ENCODE data around the gene QRFP. TPM values are rescaled to one million over a fixed set of nuclear protein-coding genes. Genes with fewer than 3 reads are reported as not detected.

The QRFP gene
- total and polyA plus RNA-seq, 2 of the 8 experiments (the other 6 are each of a cell fraction or from before 2014, with no cell fraction given), result not detected

GRCh38 chr9:130885484-130886375 is 10.9 kb downstream of the QRFP start:
- H3K36me3 ChIP-seq (ENCODE audit: control insufficient read depth in 2 of 4, insufficient read depth in 4 of 4, low read length in 3 of 4), result peaks cover 25 to 77% (median 60%) of the 10 kb centered on the region in 4 experiments
- no peak overlapping the region for H3K14ac ChIP-seq (ENCODE audit: insufficient read length)
- peaks cover 0 to 4% of the 10 kb centered on the region in 2 experiments for H4K20me1 ChIP-seq (replicated peaks in 1 of 2; ENCODE audit: control insufficient read depth in 1 of 2, insufficient read depth in 2 of 2, low read length in 2 of 2)
- peak overlapping the region; percentile 39 for H4K91ac ChIP-seq (replicated peaks; ENCODE audit: insufficient read length, low read length)
- peak overlapping the region; percentile 93 for H2BK5ac ChIP-seq (ENCODE audit: low read depth, low read length)
- ChIA-PET CTCF (ENCODE audit: partially characterized antibody) (interaction anchor here (0.7 to 5.6 kb wide), 17 partner anchors 9 to 193 kb away, joined by 3 to 29 read pairs (median 4); no protein-coding TSS in a partner anchor), POLR2A (ENCODE audit: partially characterized antibody) (interaction anchor here (1.0 to 1.4 kb wide), 4 partner anchors 9 to 46 kb away, joined by 3 read pairs; no protein-coding TSS in a partner anchor)
- no peak overlapping the region; the same call in 1 of the 2 replicates for H3K18ac ChIP-seq (ENCODE audit: extremely low read depth, low read length)
- no peak overlapping the region for H2BK12ac ChIP-seq (ENCODE audit: low read depth, low read length)
- H3K27ac ChIP-seq (ENCODE audit: low read depth, low read length), result peak overlapping the region; percentile 45
- DNase-seq (ENCODE audit: low read depth in 1 of 2, low spot score in 2 of 2), result no peak
- H3K27me3 ChIP-seq (replicated peaks in 1 of 4; ENCODE audit: control insufficient read depth in 3 of 4, extremely low read depth in 1 of 4, insufficient read depth in 3 of 4, low read length in 3 of 4), result no peaks in the 10 kb centered on the region
- H4K8ac ChIP-seq (ENCODE audit: extremely low read depth, insufficient read depth, low read length), result no peak overlapping the region
- H2AK5ac ChIP-seq (ENCODE audit: low read depth, low read length), result no peak overlapping the region
- no peak overlapping the region for H2BK20ac ChIP-seq (ENCODE audit: low read length)
- no peak for FAIRE-seq
- TF ChIP-seq EZH2 (IDR thresholded peaks at IDR 0.05; ENCODE audit: low read depth, low read length, severe bottlenecking), result no peak
- no peak for TF ChIP-seq RXRA (IDR thresholded peaks at IDR 0.05; ENCODE audit: insufficient read depth, low read depth, low read length)
- TF ChIP-seq GTF2F1 (IDR thresholded peaks at IDR 0.05; ENCODE audit: borderline replicate concordance, low read depth, low read length), result no peak
- 0 out of 3 replicates have a peak, but pooled peaks of 1 of the 2 experiments have one; percentile 13 for TF ChIP-seq POLR2A (IDR thresholded peaks at IDR 0.05; ENCODE audit: control extremely low read depth in 1 of 2, low read depth in 2 of 2, low read length in 2 of 2)
- TF ChIP-seq SRF (IDR thresholded peaks at IDR 0.05; ENCODE audit: low read depth, low read length), result no peak
- TF ChIP-seq HDAC2 (IDR thresholded peaks at IDR 0.05; ENCODE audit: borderline replicate concordance in 1 of 2, low read depth in 2 of 2, low read length in 2 of 2), result no peak
- TF ChIP-seq RFX5 (IDR thresholded peaks at IDR 0.05; ENCODE audit: borderline replicate concordance, low read depth, low read length), result peak; percentile 78
- H2BK120ac ChIP-seq (replicated peaks; ENCODE audit: low read depth, low read length), result no peak overlapping the region
- no peak overlapping the region for H3K56ac ChIP-seq (replicated peaks; ENCODE audit: insufficient read length, low read depth, low read length)
- H2AFZ ChIP-seq (ENCODE audit: low read length), result no peak overlapping the region
- H3K23me2 ChIP-seq (ENCODE audit: low read depth, low read length), result no peaks in the 10 kb centered on the region
- no peaks in the 10 kb centered on the region for H3K4me1 ChIP-seq (replicated peaks in 1 of 4; ENCODE audit: control insufficient read depth in 3 of 4, insufficient read depth in 4 of 4, low read length in 3 of 4)
- H3K9ac ChIP-seq (replicated peaks in 1 of 4; ENCODE audit: extremely low read depth in 1 of 4, low read depth in 3 of 4, low read length in 3 of 4), result no peak overlapping the region
- no peak overlapping the region for H3K4me2 ChIP-seq (ENCODE audit: insufficient read depth in 1 of 2, low read depth in 2 of 2, low read length in 2 of 2)
- no peaks in the 10 kb centered on the region for H3K79me2 ChIP-seq (ENCODE audit: control insufficient read depth in 1 of 2, insufficient read depth in 2 of 2, low read length in 2 of 2)
- 0 out of 2 replicates have a peak, but pooled peaks cover 3% of the 10 kb centered on the region for H3K79me1 ChIP-seq (ENCODE audit: low read depth, low read length)
- H4K5ac ChIP-seq (ENCODE audit: insufficient read length, low read depth, low read length), result peak overlapping the region; percentile 6
- H2BK15ac ChIP-seq (ENCODE audit: low read length), result no peak overlapping the region
- 90% methylated on average over 35 of the region's 35 CpGs; no CpG with 5 or more reads in 1 of the 2 experiments for WGBS, 2 experiments (ENCODE audit: extremely low coverage in 1 of 2, insufficient coverage in 1 of 2, insufficient read length in 1 of 2, insufficient replicate concordance in 2 of 2, low coverage in 1 of 2, low lambda C conversion rate in 2 of 2, missing lambda C conversion rate in 1 of 2)
- peak overlapping the region; percentile 65 for H3K4ac ChIP-seq (replicated peaks; ENCODE audit: insufficient read length, low read depth, low read length)
- H3K4me3 ChIP-seq (ENCODE audit: extremely low read depth in 1 of 4, insufficient read depth in 2 of 4, low read depth in 3 of 4, low read length in 4 of 4), result no peak overlapping the region
- no peaks in the 10 kb centered on the region for H3K9me3 ChIP-seq (ENCODE audit: insufficient read depth in 2 of 2, low read depth in 1 of 2, low read length in 1 of 2)
- H3K23ac ChIP-seq (ENCODE audit: insufficient read length), result no peak overlapping the region

Measured in H1 (cell line).